Endothelial cell of umbilical vein (primary cell): ENCODE data around the gene HPCAL4. TPM values are rescaled to one million over a fixed set of nuclear protein-coding genes. Genes with fewer than 3 reads are reported as not detected.

Experiments
- BruUV-seq: library from RNA; stranded (reverse); fragments of 400-500 nt; replicated peaks from 2 replicates; lab custom pipeline; 2021; lab: Mats Ljungman, UMichigan
- CTCF ChIA-PET: fragments of 300-600, 350-600 bp; sonication (Branson Sonifier 250); formaldehyde crosslinking; loops from one replicate; lab custom pipeline; 2021; ENCODE audit warnings: antibody characterized with exemption, inconsistent platforms; lab: Charles Lee
- POLR2A ChIA-PET: fragments of 300-600, 350-600 bp; sonication (Branson Sonifier 250); formaldehyde crosslinking; loops from one replicate; lab custom pipeline; 2021; ENCODE audit warnings: antibody characterized with exemption, inconsistent platforms; lab: Charles Lee
- DNase-seq: peaks from one replicate; pipeline ENCODE4 v3.0.0-alpha.2; 2011; ENCODE audit warnings: low read depth, low spot score
- FAIRE-seq: peaks from 2 replicates; lab custom pipeline; 2011; peaks lifted over from hg19 to GRCh38; lab: Jason Lieb, UNC
- H2AFZ ChIP-seq: 2 replicates; pipeline ENCODE4 v1.6.0; 2012; ENCODE audit warnings: low read depth, low read length, control low read depth, inconsistent platforms
- H3K27ac ChIP-seq: 2 replicates; pipeline ENCODE4 v1.5.1; 2011; ENCODE audit warnings: low read depth, mild to moderate bottlenecking, control low read depth, low read length, moderate library complexity; ENCODE audit not compliant: insufficient read depth
- H3K27me3 ChIP-seq, 2 experiments: 2 replicates each; pipeline versions ENCODE4 v1.6.0 to v1.6.1; 2011; ENCODE audit warnings: low read length in 2 of 2, mixed read lengths in 1 of 2; ENCODE audit not compliant: control insufficient read depth in 2 of 2, insufficient read depth in 2 of 2
- H3K36me3 ChIP-seq, 2 experiments: 2 replicates in 1 of 2; 3 replicates in 1 of 2; pipeline ENCODE4 v1.5.1; 2011; ENCODE audit warnings: low read length in 2 of 2, mild to moderate bottlenecking in 1 of 2, moderate library complexity in 1 of 2; ENCODE audit not compliant: control insufficient read depth in 2 of 2, insufficient read depth in 2 of 2; ENCODE audit errors: extremely low read depth in 1 of 2
- H3K4me1 ChIP-seq: 3 replicates; pipeline ENCODE4 v1.5.1; 2011; ENCODE audit warnings: mild to moderate bottlenecking, low read length; ENCODE audit not compliant: control insufficient read depth, insufficient read depth; ENCODE audit errors: extremely low read depth
- H3K4me2 ChIP-seq: 2 replicates; pipeline ENCODE4 v1.6.1; 2011; ENCODE audit warnings: low read length, control low read depth, mixed read lengths; ENCODE audit not compliant: insufficient read depth
- H3K4me3 ChIP-seq, 3 experiments: fragments of 200-600 bp in 1 of 3; sonication (generic), shearing (Covaris generic) in 1 of 3; replicated peaks in 1 of 3; 2 replicates each; pipeline ENCODE4 v1.5.1; 2011 to 2016; ENCODE audit warnings: control low read depth in 3 of 3, low read length in 3 of 3, mild to moderate bottlenecking in 2 of 3, inconsistent platforms in 1 of 3, low read depth in 1 of 3, moderate library complexity in 1 of 3; ENCODE audit not compliant: insufficient read depth in 1 of 3
- H3K79me2 ChIP-seq: 2 replicates; pipeline ENCODE4 v1.6.0; 2012; ENCODE audit warnings: low read length, inconsistent platforms; ENCODE audit not compliant: control insufficient read depth, insufficient read depth
- H3K9ac ChIP-seq: replicated peaks from 2 replicates; pipeline ENCODE3; 2011; ENCODE audit warnings: low read length, control low read depth; ENCODE audit not compliant: insufficient read depth; ENCODE audit errors: extremely low read depth
- H3K9me1 ChIP-seq: replicated peaks from 3 replicates; pipeline ENCODE4 v1.6.0; 2011; ENCODE audit warnings: mild to moderate bottlenecking, low read length; ENCODE audit not compliant: control insufficient read depth, insufficient read depth; ENCODE audit errors: extremely low read depth
- H3K9me3 ChIP-seq: replicated peaks from 2 replicates; pipeline ENCODE4 v1.5.1; 2012; ENCODE audit warnings: low read length, inconsistent platforms; ENCODE audit not compliant: control insufficient read depth, insufficient read depth
- H4K20me1 ChIP-seq: replicated peaks from 2 replicates; pipeline ENCODE3; 2011; ENCODE audit warnings: mild to moderate bottlenecking, low read length; ENCODE audit not compliant: control insufficient read depth, insufficient read depth; ENCODE audit errors: extremely low read depth
- CTCF ChIP-seq, 2 donors: IDR thresholded peaks; 1 replicate in 1 of 2; 2 replicates in 1 of 2; pipeline ENCODE4 v1.5.1; 2011; ENCODE audit warnings: low read length in 2 of 2, mild to moderate bottlenecking in 2 of 2, moderate library complexity in 2 of 2, control low read depth in 1 of 2, inconsistent platforms in 1 of 2, low read depth in 1 of 2; ENCODE audit not compliant: insufficient read depth in 1 of 2; ENCODE audit errors: extremely low read depth in 1 of 2
- EZH2 ChIP-seq: IDR thresholded peaks from 2 replicates; pipeline ENCODE4 v1.6.1; 2012; ENCODE audit warnings: borderline replicate concordance, low read depth, mild to moderate bottlenecking, moderate library complexity, low read length, inconsistent platforms; ENCODE audit not compliant: severe bottlenecking
- FOS ChIP-seq: IDR thresholded peaks from 2 replicates; pipeline ENCODE4 v1.6.1; 2011; ENCODE audit warnings: mild to moderate bottlenecking, low read length, moderate library complexity, borderline replicate concordance; ENCODE audit not compliant: insufficient read depth
- GATA2 ChIP-seq: IDR thresholded peaks from 2 replicates; pipeline ENCODE4 v1.7.0; 2011; ENCODE audit warnings: low read depth, mild to moderate bottlenecking, moderate library complexity, mixed read lengths, low read length; ENCODE audit not compliant: insufficient read length, insufficient read depth
- JUN ChIP-seq: IDR thresholded peaks from 2 replicates; pipeline ENCODE4 v1.6.1; 2011; ENCODE audit warnings: borderline replicate concordance, low read depth; ENCODE audit not compliant: insufficient read length, insufficient read depth
- MYC ChIP-seq: IDR thresholded peaks from one replicate; pipeline ENCODE4 v1.6.1; 2011; ENCODE audit warnings: mild to moderate bottlenecking, low read depth, low read length
- POLR2A ChIP-seq: IDR thresholded peaks from 2 replicates; pipeline ENCODE4 v1.6.1; 2012; ENCODE audit warnings: low read depth, mild to moderate bottlenecking, control low read depth, low read length
- dilution Hi-C: fragments of 300-500 bp; cut with MboI; formaldehyde crosslinking; loops from one replicate; pipeline ENCODE4 v1.15.0; 2019; ENCODE audit warnings: low sequenced_read_pairs; ENCODE audit not compliant: extremely low pct_ligation_motif_present
- intact Hi-C: fragments of 100-400 bp; cut with micrococcal nuclease; formaldehyde crosslinking; loops from one replicate; pipeline ENCODE4 v1.10.0; 2022
- polyA plus RNA-seq, 4 experiments: library from polyadenylated mRNA; depleted of rRNA in 3 of 4; stranded (reverse) in 3 of 4; unstranded in 1 of 4; fragments of >200 nt; gene quantifications; 2 replicates each; pipeline versions ENCODE4 v1.2.1 to v1.2.3, GENCODE V29; 2011 to 2012; ENCODE audit warnings: missing spikeins in 1 of 4
- total RNA-seq: library from RNA; stranded (reverse); gene quantifications from 2 replicates; pipeline ENCODE4 v1.2.3, GENCODE V29; 2021

HPCAL4 gene
- total and polyA plus RNA-seq, 2 donors (not counting 3 experiments of a cell fraction or from before 2014, with no cell fraction given): not detected

GRCh38 chr1:39680751-39681150 lies 10.5 kb downstream of the HPCAL4 start:
- Histone ChIP-seq H3K27me3 (peaks cover 40 to 50% of the 10 kb centered on the region in 2 experiments), H3K4me2 (no peak overlapping the region), H3K4me1 (no peaks in the 10 kb centered on the region), H2AFZ (no peak overlapping the region), H3K9ac (no peak overlapping the region), H4K20me1 (no peaks in the 10 kb centered on the region), H3K79me2 (no peaks in the 10 kb centered on the region), H3K36me3 (no peaks in the 10 kb centered on the region), H3K9me1 (no peaks in the 10 kb centered on the region), H3K4me3 (no peak overlapping the region), H3K27ac (no peak overlapping the region), H3K9me3 (no peaks in the 10 kb centered on the region)
- FAIRE-seq: no peak
- no TSS peak for BruUV-seq
- ChIA-PET POLR2A (no interaction called here), CTCF (interaction anchor here (1.0 to 3.1 kb wide), 7 partner anchors 9 to 75 kb away, joined by 3 to 29 read pairs (median 5); partner anchors contain the start of gene NT5C1A)
- dilution Hi-C loops: no loop called here
- intact Hi-C loops: no loop called here
- TF ChIP-seq POLR2A: no peak
- TF ChIP-seq MYC: no peak
- TF ChIP-seq JUN: no peak
- no peak for TF ChIP-seq FOS
- TF ChIP-seq CTCF (IDR thresholded peaks at IDR 0.05; ENCODE audit: extremely low read depth in 1 of 2, insufficient read depth in 1 of 2, low read depth in 1 of 2, low read length in 2 of 2): no peak
- no peak for DNase-seq

- no peak overlapping the region for H2AFZ ChIP-seq
- no peaks in the 10 kb centered on the region for H3K36me3 ChIP-seq
- no peaks in the 10 kb centered on the region for H3K79me2 ChIP-seq
- no peak overlapping the region for H3K9ac ChIP-seq
- intact Hi-C loops (no loop called here), dilution Hi-C loops (no loop called here)
- ChIA-PET POLR2A (no interaction called here), CTCF (interaction anchor here (3.0 to 3.1 kb wide), 2 partner anchors 9 to 22 kb away, joined by 20 to 29 read pairs; partner anchors contain the start of gene NT5C1A)
- H3K9me1 ChIP-seq: no peaks in the 10 kb centered on the region
- DNase-seq (no peak), FAIRE-seq (no peak)
- H3K4me2 ChIP-seq: no peak overlapping the region
- TF ChIP-seq GATA2: no peak
- no peak for TF ChIP-seq EZH2
- TF ChIP-seq FOS: no peak
- TF ChIP-seq CTCF (IDR thresholded peaks at IDR 0.05; ENCODE audit: extremely low read depth in 1 of 2, insufficient read depth in 1 of 2, low read depth in 1 of 2, low read length in 2 of 2): no peak
- no peak for TF ChIP-seq POLR2A
- no peak for TF ChIP-seq MYC
- no peak overlapping the region for H3K4me3 ChIP-seq
- H3K4me1 ChIP-seq: no peaks in the 10 kb centered on the region
- no peaks in the 10 kb centered on the region for H3K9me3 ChIP-seq
- no peak overlapping the region for H3K27ac ChIP-seq
- H3K27me3 ChIP-seq: peaks cover 37 to 45% of the 10 kb centered on the region in 2 experiments
- no TSS peak for BruUV-seq
- H4K20me1 ChIP-seq: no peaks in the 10 kb centered on the region
These were observed 11.4 kb downstream of the HPCAL4 start for GRCh38 chr1:39679821-39680220.
